ENCODE results near the gene ALDH16A1.

- no peak for TF ChIP-seq CTCF (optimal IDR thresholded peaks at IDR 0.05 in 1 of 3, IDR thresholded peaks at IDR 0.05 in 1 of 3, conservative IDR thresholded peaks at IDR 0.05 in 1 of 3; ENCODE audit: extremely low read depth in 1 of 3, insufficient read depth in 2 of 3, low read length in 3 of 3)
- TF ChIP-seq EZH2 (IDR thresholded peaks at IDR 0.05; ENCODE audit: low read length), result no peak
These were observed 12.4 kb upstream of the ALDH16A1 start for GRCh38 chr19:49440439-49441209.
